HepG2 (cell line): ENCODE data around the gene BMERB1. TPM values are rescaled to one million over a fixed set of nuclear protein-coding genes. Genes with fewer than 3 reads are reported as not detected.

Experiments
- ATAC-seq: fragments of 200-7000 bp; cut with Tn5 transposase; 3 replicates; pipeline ENCODE4 v1.9.1; 2020; ENCODE audit warnings: mild to moderate bottlenecking, moderate library complexity
- BruUV-seq: library from RNA; stranded (reverse); fragments of 400-500 nt; replicated peaks from 2 replicates; lab custom pipeline; 2021; lab: Mats Ljungman, UMichigan
- CTCF ChIA-PET: fragments of 300-600 bp; formaldehyde crosslinking; extraction: SDS; loops from one replicate; lab custom pipeline; 2021; ENCODE audit warnings: low total read pairs, inconsistent platforms, low intra/inter-chr PET ratio; lab: Yijun Ruan, JAX
- POLR2A ChIA-PET: fragments of 350-600 bp; sonication (Branson Sonifier 250); formaldehyde crosslinking; loops from one replicate; lab custom pipeline; 2020; ENCODE audit warnings: antibody characterized with exemption, inconsistent platforms; lab: Yijun Ruan, JAX
- DNase-seq: peaks from one replicate; pipeline ENCODE4 v3.0.0-alpha.2; 2015; ENCODE audit warnings: low spot score
- FAIRE-seq: peaks from 3 replicates; lab custom pipeline; 2011; peaks lifted over from hg19 to GRCh38; lab: Jason Lieb, UNC
- H2AFZ ChIP-seq: one replicate; pipeline ENCODE4 v1.6.1; 2011; ENCODE audit warnings: low read length, inconsistent platforms
- H3K27ac ChIP-seq: fragments of 300-600 bp; 3 replicates; pipeline ENCODE4 v1.8.0; 2011; ENCODE audit warnings: mixed run types, mild to moderate bottlenecking, mixed read lengths, low read length, inconsistent platforms; ENCODE audit not compliant: insufficient read depth; ENCODE audit errors: extremely low read length
- H3K27me3 ChIP-seq, 2 experiments: fragments of 200-600 bp in 1 of 2; 2 replicates in 1 of 2; 3 replicates in 1 of 2; pipeline versions ENCODE4 v1.6.0 to v1.8.0; 2011; ENCODE audit warnings: low read length in 2 of 2, mild to moderate bottlenecking in 2 of 2, moderate library complexity in 2 of 2, inconsistent platforms in 1 of 2; ENCODE audit not compliant: insufficient read depth in 2 of 2, control insufficient read depth in 1 of 2
- H3K36me3 ChIP-seq, 2 experiments: fragments of 200-600 bp in 1 of 2; replicated peaks in 1 of 2; 2 replicates in 1 of 2; 3 replicates in 1 of 2; pipeline versions ENCODE4 v1.5.1 to v1.8.0; 2011; ENCODE audit warnings: low read length in 2 of 2, inconsistent platforms in 1 of 2; ENCODE audit not compliant: insufficient read depth in 2 of 2, control insufficient read depth in 1 of 2
- H3K4me1 ChIP-seq: 2 replicates; pipeline ENCODE4 v1.5.1; 2012; ENCODE audit warnings: low read length, inconsistent platforms; ENCODE audit not compliant: insufficient read depth
- H3K4me2 ChIP-seq: 2 replicates; pipeline ENCODE4 v1.6.0; 2011; ENCODE audit warnings: low read depth, low read length, inconsistent platforms
- H3K4me3 ChIP-seq, 3 experiments: fragments of 200-600 bp in 1 of 3; sonication (generic), shearing (Covaris generic) in 1 of 3; replicated peaks in 1 of 3; 2 replicates each; pipeline ENCODE4 v1.5.1; 2011 to 2016; ENCODE audit warnings: low read length in 3 of 3, inconsistent platforms in 2 of 3, low read depth in 2 of 3, mild to moderate bottlenecking in 2 of 3, control low read depth in 1 of 3, mixed read lengths in 1 of 3; ENCODE audit not compliant: insufficient read depth in 1 of 3
- H3K79me2 ChIP-seq: one replicate; pipeline ENCODE4 v1.6.1; 2011; ENCODE audit warnings: low read length, inconsistent platforms; ENCODE audit not compliant: insufficient read depth
- H3K9ac ChIP-seq: 2 replicates; pipeline ENCODE4 v1.6.0; 2011; ENCODE audit warnings: mild to moderate bottlenecking, low read depth, low read length, inconsistent platforms; ENCODE audit not compliant: insufficient read depth
- H3K9me3 ChIP-seq: 2 replicates; pipeline ENCODE4 v1.5.1; 2012; ENCODE audit warnings: mild to moderate bottlenecking, low read length
- H4K20me1 ChIP-seq: 2 replicates; pipeline ENCODE4 v1.6.0; 2011; ENCODE audit warnings: inconsistent platforms, mild to moderate bottlenecking, low read length, moderate library complexity; ENCODE audit not compliant: insufficient read depth
- CEBPB ChIP-seq: IDR thresholded peaks from 2 replicates; pipeline ENCODE4 v1.6.1; 2011; ENCODE audit warnings: low read depth, low read length, improper control_type of control experiment, borderline replicate concordance
- KDM2A ChIP-seq: sonication (generic); formaldehyde crosslinking; IDR thresholded peaks from 2 replicates; pipeline ENCODE4 v1.4.0; 2020; ENCODE audit warnings: low read depth, missing genetic modification reagents, borderline replicate concordance
- WGBS: methylation state at CpG from one replicate; pipeline ENCODE4 v1.1.6; 2017; ENCODE audit warnings: low lambda C conversion rate; 5-methylcytosine and 5-hydroxymethylcytosine counted together
- in situ Hi-C: cut with HindIII; loops from 2 replicates; pipeline ENCODE4 v1.10.0; 2017; ENCODE audit warnings: low pct_unique_long_range_greater_than_20kb; ENCODE audit not compliant: extremely low pct_ligation_motif_present
- intact Hi-C: fragments of 100-400 bp; cut with micrococcal nuclease; formaldehyde crosslinking; loops from one replicate; pipeline ENCODE4 v1.10.0; 2022; ENCODE audit not compliant: unreplicated experiment
- polyA plus RNA-seq, 8 experiments: library from polyadenylated mRNA; depleted of rRNA in 3 of 8; stranded (reverse) in 7 of 8; unstranded in 1 of 8; fragments of >200 nt; fragmentation: Illumina TruSeq in 4 of 8; extraction: Trizol in 4 of 8; gene quantifications; 2 replicates each; pipeline versions ENCODE4 v1.2.1 to v1.2.3, GENCODE V29; 2011 to 2016; ENCODE audit warnings: low read depth in 4 of 8, missing spikeins in 1 of 8, mixed read lengths in 1 of 8; ENCODE audit not compliant: insufficient read depth in 1 of 8
- total RNA-seq, 5 experiments: library from RNA; depleted of rRNA; stranded (reverse); fragments of >200 nt; fragmentation: Illumina TruSeq; extraction: Trizol; gene quantifications; 2 replicates each; pipeline ENCODE4 v1.2.3, GENCODE V29; 2016; ENCODE audit warnings: low read depth in 1 of 5
- TF ChIP-seq, protein P1 (sequence below), 2 experiments: fragments of 450-650 bp in 1 of 2; sonication (generic) in 1 of 2; formaldehyde crosslinking in 1 of 2; IDR thresholded peaks; 2 replicates each; pipeline versions ENCODE4 v1.6.1 to v1.8.0; 2016 to 2022; ENCODE audit warnings: antibody characterized with exemption in 1 of 2, mild to moderate bottlenecking in 1 of 2, missing genetic modification reagents in 1 of 2
- TF ChIP-seq, protein P2 (sequence below): sonication (generic); formaldehyde crosslinking; conservative IDR thresholded peaks from 2 replicates; pipeline ENCODE4 v1.8.0; 2022; ENCODE audit warnings: low read depth, missing genetic modification reagents
- TF ChIP-seq, protein P3 (sequence below): sonication (generic); formaldehyde crosslinking; IDR thresholded peaks from 2 replicates; pipeline ENCODE4 v1.9.0; 2021; ENCODE audit warnings: missing genetic modification reagents, borderline replicate concordance

The BMERB1 gene
- total and polyA plus RNA-seq, 2 of the 13 experiments (the other 11 are each of a cell fraction or from before 2014, with no cell fraction given), result 1.4 TPM

DNA sequence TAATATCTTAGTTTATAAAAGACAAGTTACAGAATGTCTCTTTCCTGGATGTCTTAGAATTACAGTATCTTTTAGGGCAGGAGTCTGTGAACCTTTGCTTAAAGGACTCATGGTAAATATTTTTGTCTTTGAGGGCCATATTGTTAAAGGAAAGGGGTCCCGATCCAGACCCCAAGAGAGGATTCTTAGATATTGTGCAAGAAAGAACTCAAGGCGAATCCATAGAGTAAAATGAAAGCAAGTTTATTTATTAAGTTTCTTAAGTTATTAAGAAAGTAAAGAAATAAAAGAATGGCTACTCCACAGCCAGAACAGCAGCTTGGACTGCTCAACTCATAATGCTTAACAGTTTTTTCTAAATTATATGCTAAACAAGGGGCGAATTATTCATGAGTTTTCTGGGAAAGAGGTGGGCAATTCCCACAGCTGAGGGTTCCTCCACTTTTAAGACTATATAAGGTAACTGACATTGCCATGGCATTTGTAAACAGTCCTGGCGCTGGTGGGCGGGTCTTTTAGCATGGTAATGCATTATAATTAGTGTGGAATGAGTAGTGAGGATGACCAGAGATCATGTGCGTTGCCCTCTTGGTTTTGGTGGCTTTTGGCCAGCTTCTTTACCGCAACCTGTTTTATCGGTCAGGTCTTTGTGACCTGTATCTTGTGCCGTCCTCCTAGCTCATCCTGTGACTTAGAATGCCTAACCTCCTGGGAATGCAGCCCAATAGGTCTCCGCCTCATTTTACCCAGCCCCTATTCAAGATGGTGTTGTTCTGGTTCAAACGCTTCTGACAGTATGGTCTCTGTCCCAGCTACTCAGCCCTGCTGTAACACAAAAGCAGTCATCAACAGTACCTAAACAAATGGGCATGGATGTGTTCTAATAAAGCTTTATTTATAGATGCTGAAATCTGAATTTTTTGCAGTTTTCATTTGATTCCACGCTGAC is 53.2 kb downstream of the BMERB1 start:
- H3K4me2 ChIP-seq, result no peak overlapping the region
- no peak overlapping the region for H3K9ac ChIP-seq
- POLR2A ChIA-PET, result no interaction called here
- BruUV-seq, result no TSS peak
- intact Hi-C loops, result no loop called here
- 84% methylated on average over 12 of the region's 12 CpGs for WGBS
- H3K4me1 ChIP-seq, result peaks cover 45% of the 10 kb centered on the region
- DNase-seq (no peak), FAIRE-seq (no peak), ATAC-seq (no peak)
- H4K20me1 ChIP-seq, result no peaks in the 10 kb centered on the region
- no peak overlapping the region for H3K4me3 ChIP-seq
- no peak overlapping the region for H3K27ac ChIP-seq
- CTCF ChIA-PET, result no interaction called here
- TF ChIP-seq, protein P1, sequence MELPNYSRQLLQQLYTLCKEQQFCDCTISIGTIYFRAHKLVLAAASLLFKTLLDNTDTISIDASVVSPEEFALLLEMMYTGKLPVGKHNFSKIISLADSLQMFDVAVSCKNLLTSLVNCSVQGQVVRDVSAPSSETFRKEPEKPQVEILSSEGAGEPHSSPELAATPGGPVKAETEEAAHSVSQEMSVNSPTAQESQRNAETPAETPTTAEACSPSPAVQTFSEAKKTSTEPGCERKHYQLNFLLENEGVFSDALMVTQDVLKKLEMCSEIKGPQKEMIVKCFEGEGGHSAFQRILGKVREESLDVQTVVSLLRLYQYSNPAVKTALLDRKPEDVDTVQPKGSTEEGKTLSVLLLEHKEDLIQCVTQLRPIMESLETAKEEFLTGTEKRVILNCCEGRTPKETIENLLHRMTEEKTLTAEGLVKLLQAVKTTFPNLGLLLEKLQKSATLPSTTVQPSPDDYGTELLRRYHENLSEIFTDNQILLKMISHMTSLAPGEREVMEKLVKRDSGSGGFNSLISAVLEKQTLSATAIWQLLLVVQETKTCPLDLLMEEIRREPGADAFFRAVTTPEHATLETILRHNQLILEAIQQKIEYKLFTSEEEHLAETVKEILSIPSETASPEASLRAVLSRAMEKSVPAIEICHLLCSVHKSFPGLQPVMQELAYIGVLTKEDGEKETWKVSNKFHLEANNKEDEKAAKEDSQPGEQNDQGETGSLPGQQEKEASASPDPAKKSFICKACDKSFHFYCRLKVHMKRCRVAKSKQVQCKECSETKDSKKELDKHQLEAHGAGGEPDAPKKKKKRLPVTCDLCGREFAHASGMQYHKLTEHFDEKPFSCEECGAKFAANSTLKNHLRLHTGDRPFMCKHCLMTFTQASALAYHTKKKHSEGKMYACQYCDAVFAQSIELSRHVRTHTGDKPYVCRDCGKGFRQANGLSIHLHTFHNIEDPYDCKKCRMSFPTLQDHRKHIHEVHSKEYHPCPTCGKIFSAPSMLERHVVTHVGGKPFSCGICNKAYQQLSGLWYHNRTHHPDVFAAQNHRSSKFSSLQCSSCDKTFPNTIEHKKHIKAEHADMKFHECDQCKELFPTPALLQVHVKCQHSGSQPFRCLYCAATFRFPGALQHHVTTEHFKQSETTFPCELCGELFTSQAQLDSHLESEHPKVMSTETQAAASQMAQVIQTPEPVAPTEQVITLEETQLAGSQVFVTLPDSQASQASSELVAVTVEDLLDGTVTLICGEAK (IDR thresholded peaks at IDR 0.05), result peak; percentile 38
- TF ChIP-seq, protein P1 (CRISPR knock-in tag; IDR thresholded peaks at IDR 0.05), result peak; percentile 94
- TF ChIP-seq, protein P2, sequence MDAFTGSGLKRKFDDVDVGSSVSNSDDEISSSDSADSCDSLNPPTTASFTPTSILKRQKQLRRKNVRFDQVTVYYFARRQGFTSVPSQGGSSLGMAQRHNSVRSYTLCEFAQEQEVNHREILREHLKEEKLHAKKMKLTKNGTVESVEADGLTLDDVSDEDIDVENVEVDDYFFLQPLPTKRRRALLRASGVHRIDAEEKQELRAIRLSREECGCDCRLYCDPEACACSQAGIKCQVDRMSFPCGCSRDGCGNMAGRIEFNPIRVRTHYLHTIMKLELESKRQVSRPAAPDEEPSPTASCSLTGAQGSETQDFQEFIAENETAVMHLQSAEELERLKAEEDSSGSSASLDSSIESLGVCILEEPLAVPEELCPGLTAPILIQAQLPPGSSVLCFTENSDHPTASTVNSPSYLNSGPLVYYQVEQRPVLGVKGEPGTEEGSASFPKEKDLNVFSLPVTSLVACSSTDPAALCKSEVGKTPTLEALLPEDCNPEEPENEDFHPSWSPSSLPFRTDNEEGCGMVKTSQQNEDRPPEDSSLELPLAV (CRISPR knock-in tag), result no peak
- TF ChIP-seq, protein P3, sequence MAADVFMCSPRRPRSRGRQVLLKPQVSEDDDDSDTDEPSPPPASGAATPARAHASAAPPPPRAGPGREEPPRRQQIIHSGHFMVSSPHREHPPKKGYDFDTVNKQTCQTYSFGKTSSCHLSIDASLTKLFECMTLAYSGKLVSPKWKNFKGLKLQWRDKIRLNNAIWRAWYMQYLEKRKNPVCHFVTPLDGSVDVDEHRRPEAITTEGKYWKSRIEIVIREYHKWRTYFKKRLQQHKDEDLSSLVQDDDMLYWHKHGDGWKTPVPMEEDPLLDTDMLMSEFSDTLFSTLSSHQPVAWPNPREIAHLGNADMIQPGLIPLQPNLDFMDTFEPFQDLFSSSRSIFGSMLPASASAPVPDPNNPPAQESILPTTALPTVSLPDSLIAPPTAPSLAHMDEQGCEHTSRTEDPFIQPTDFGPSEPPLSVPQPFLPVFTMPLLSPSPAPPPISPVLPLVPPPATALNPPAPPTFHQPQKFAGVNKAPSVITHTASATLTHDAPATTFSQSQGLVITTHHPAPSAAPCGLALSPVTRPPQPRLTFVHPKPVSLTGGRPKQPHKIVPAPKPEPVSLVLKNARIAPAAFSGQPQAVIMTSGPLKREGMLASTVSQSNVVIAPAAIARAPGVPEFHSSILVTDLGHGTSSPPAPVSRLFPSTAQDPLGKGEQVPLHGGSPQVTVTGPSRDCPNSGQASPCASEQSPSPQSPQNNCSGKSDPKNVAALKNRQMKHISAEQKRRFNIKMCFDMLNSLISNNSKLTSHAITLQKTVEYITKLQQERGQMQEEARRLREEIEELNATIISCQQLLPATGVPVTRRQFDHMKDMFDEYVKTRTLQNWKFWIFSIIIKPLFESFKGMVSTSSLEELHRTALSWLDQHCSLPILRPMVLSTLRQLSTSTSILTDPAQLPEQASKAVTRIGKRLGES, result no peak
- peak; percentile 30; the same call in 1 of the 2 replicates for TF ChIP-seq CEBPB
- no peak for TF ChIP-seq KDM2A (CRISPR knock-in tag)
- no peaks in the 10 kb centered on the region for H3K79me2 ChIP-seq
- in situ Hi-C loops, result no loop called here
- H3K27me3 ChIP-seq, result no peaks in the 10 kb centered on the region
- H3K9me3 ChIP-seq, result no peaks in the 10 kb centered on the region
- H2AFZ ChIP-seq, result no peak overlapping the region
- H3K36me3 ChIP-seq, result no peaks in the 10 kb centered on the region
